Ovary (tissue), 9 donors: Measurements from ENCODE around the gene NCK2. TPM values are rescaled to one million over a fixed set of nuclear protein-coding genes. Genes with fewer than 3 reads are reported as not detected.

Experiments used
- DNase-seq, 5 donors: peaks; one replicate each; pipeline ENCODE4 v3.0.0-alpha.2; 2019 to 2020
- H3K27ac ChIP-seq, 2 donors: fragments of 200-600 bp; one replicate each; pipeline versions ENCODE4 v1.5.1 to v1.8.0; 2019 to 2022
- H3K27me3 ChIP-seq: fragments of 200-600 bp; one replicate; pipeline ENCODE4 v1.8.0; 2022
- H3K36me3 ChIP-seq: fragments of 200-600 bp; sonication (generic); one replicate; pipeline ENCODE4 v1.5.1; 2019
- H3K4me1 ChIP-seq: one replicate; pipeline ENCODE4 v1.8.1; 2013; ENCODE audit warnings: mild to moderate bottlenecking, moderate library complexity; ENCODE audit not compliant: insufficient read depth
- H3K4me3 ChIP-seq: fragments of 200-600 bp; sonication (generic); one replicate; pipeline ENCODE4 v1.5.1; 2017
- H3K9me3 ChIP-seq, 2 donors: fragments of 200-600 bp in 1 of 2; sonication (generic) in 1 of 2; one replicate each; pipeline versions ENCODE4 v1.5.1 to v1.8.1; 2013 to 2019; ENCODE audit warnings: mild to moderate bottlenecking in 1 of 2, moderate library complexity in 1 of 2
- CTCF ChIP-seq, 3 donors: fragments of 450-650 bp in 2 of 3; fragments of 200-600 bp in 1 of 3; IDR thresholded peaks; one replicate each; pipeline versions ENCODE4 v1.5.1 to v1.8.0; 2016 to 2022; ENCODE audit warnings: antibody characterized with exemption in 3 of 3, mild to moderate bottlenecking in 1 of 3
- EP300 ChIP-seq: sonication (generic); formaldehyde crosslinking; IDR thresholded peaks from one replicate; pipeline ENCODE4 v1.6.1; 2017; ENCODE audit warnings: antibody characterized with exemption
- POLR2A ChIP-seq: fragments of 450-650 bp; IDR thresholded peaks from one replicate; pipeline ENCODE4 v1.6.1; 2017; ENCODE audit warnings: antibody characterized with exemption, mild to moderate bottlenecking, moderate library complexity
- WGBS, 3 donors: extraction: QIAGEN DNeasy Blood & Tissue Kit in 1 of 3; methylation state at CpG; one replicate each; pipeline versions ENCODE4 v1.1.5 to v1.1.7; 2013 to 2017; 5-methylcytosine and 5-hydroxymethylcytosine counted together
- intact Hi-C, 4 donors: fragments of 100-400 bp; cut with DNase I; formaldehyde crosslinking; loops; one replicate each; pipeline versions ENCODE4 v1.11.0 to v1.15.1; 2022 to 2023
- polyA plus RNA-seq, 2 donors: library from polyadenylated mRNA; stranded (reverse); fragments of 200-250 nt in 1 of 2; fragments of 350-450 nt in 1 of 2; fragmentation: Illumina TruSeq in 1 of 2; extraction: RNeasy Lipid Tissue Mini Kit (QIAGEN cat#74804) in 1 of 2; gene quantifications; one replicate each; pipeline ENCODE4 v1.2.3, GENCODE V29; 2013 to 2014
- total RNA-seq, 7 donors: library from RNA; depleted of rRNA in 2 of 7; stranded (reverse); fragments of >200 nt in 2 of 7; fragmentation: NEBNext Ultra II Directional in 3 of 7; extraction: Animal tissue kit (Norgen Biotek cat#: 25700) in 3 of 7; gene quantifications; one replicate each; pipeline versions ENCODE4 v1.1.0 to v1.2.4, GENCODE V29; 2016 to 2023
- donor health status: DM: no; HTN: no; CAD: no; lungs with moderate emphysema.
- donor health status: DM: no; HTN: no; CAD: no.
- donor health status: Bipolar disorder and iron deficiency.
- donor health status: DM: yes; HTN: yes; CAD: no.
- donor health status: DM: no; HTN: no; CAD: no.
- donor health status: DM: yes; HTN: yes; CAD: no.

Gene NCK2
- total and polyA plus RNA-seq, 9 donors, result 16.7 to 42.9 (median 31.2) TPM

GRCh38 chr2:105760191-105760590, 15.5 kb downstream of the NCK2 start:
- Histone ChIP-seq H3K27me3 (no peaks in the 10 kb centered on the region), H3K4me1 (peaks cover 25% of the 10 kb centered on the region), H3K4me3 (no peak overlapping the region), H3K9me3 (no peaks in the 10 kb centered on the region), H3K36me3 (no peaks in the 10 kb centered on the region), H3K27ac (no peak overlapping the region)
- 87 to 96% (median 94%) methylated on average over 8 of the region's 8 CpGs for WGBS, 3 donors
- DNase-seq, result no peak
- no peak for TF ChIP-seq CTCF (IDR thresholded peaks at IDR 0.05)
- TF ChIP-seq EP300, result no peak
- no peak for TF ChIP-seq POLR2A
- intact Hi-C loops, result no loop called here

GRCh38 chr2:105760639-105761337, 16.1 kb downstream of the NCK2 start:
- H3K27ac ChIP-seq, result no peak overlapping the region
- H3K9me3 ChIP-seq, result no peaks in the 10 kb centered on the region
- no peak for TF ChIP-seq POLR2A
- no peak for TF ChIP-seq CTCF (IDR thresholded peaks at IDR 0.05)
- no peak for TF ChIP-seq EP300
- no peak for DNase-seq
- 92 to 94% (median 93%) methylated on average over 12 of the region's 12 CpGs for WGBS, 3 donors
- peaks cover 22% of the 10 kb centered on the region for H3K4me1 ChIP-seq
- no peak overlapping the region for H3K4me3 ChIP-seq
- no peaks in the 10 kb centered on the region for H3K27me3 ChIP-seq
- H3K36me3 ChIP-seq, result no peaks in the 10 kb centered on the region
- intact Hi-C loops, result no loop called here

DNA sequence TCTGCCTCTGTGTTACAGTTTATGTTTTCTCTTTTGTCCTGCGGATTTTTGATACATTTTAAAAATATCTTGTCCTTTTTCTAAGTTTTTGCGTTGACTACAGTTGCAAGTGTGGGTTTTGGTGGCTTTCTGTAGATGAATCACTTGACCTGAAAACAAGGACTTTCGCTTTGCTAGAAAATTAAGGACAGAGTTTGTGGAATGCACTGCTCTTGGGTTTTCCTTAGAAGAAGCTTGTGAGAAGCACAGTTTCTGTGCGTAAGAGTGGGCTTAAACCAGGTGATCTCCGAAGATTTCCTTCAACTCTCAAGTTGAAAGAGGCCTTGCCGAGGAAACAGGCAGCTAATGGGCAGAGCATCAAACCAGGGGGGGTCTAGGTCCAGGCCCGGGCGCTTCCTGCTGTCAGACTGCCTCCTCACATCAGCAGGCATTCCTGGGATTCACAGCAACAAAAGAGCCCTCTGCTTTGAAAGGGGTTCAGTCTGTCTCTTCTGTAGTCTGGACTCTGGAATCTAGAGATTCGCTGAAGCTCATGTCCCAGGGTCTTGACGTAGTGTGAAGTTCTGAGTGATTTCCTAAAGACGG, 17.3 kb downstream of the NCK2 start:
- intact Hi-C loops, result no loop called here
- 67 to 72% (median 67%) methylated on average over 11 of the region's 11 CpGs for WGBS, 3 donors

DNA sequence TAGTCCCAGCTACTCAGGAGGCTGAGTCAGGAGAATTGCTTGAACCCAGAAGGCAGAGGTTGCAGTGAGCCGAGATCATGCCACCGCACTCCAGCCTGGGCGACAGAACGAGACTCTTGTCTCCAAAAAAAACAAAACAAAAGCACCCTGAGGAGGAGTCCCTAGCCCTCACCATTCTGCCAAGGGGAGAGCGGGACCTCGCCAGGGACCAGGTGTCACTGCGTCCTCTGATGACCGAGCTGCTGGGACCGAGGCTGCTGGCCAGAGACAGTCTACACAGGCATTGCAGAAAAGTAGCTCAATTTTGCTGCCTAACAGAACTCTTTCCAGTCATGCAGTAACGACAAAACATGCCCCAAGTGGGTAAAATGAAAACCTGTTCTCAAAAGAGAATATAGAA, 18.4 kb downstream of the NCK2 start:
- no peak for TF ChIP-seq EP300
- TF ChIP-seq POLR2A, result no peak
- no peak for TF ChIP-seq CTCF (IDR thresholded peaks at IDR 0.05)
- peaks cover 20% of the 10 kb centered on the region for H3K4me1 ChIP-seq
- no peak overlapping the region for H3K4me3 ChIP-seq
- no peaks in the 10 kb centered on the region for H3K27me3 ChIP-seq
- H3K36me3 ChIP-seq, result no peaks in the 10 kb centered on the region
- DNase-seq, result no peak
- no peak overlapping the region for H3K27ac ChIP-seq
- no peaks in the 10 kb centered on the region for H3K9me3 ChIP-seq
- intact Hi-C loops, result no loop called here
- WGBS, 3 donors, result 78 to 84% (median 83%) methylated on average over 10 of the region's 10 CpGs

More for the DNA sequence above, 17.3 kb downstream of the NCK2 start:
- peaks cover 20% of the 10 kb centered on the region for H3K4me1 ChIP-seq
- TF ChIP-seq EP300 (no peak), POLR2A (no peak), CTCF (IDR thresholded peaks at IDR 0.05) (no peak)
- no peak overlapping the region for H3K27ac ChIP-seq
- no peak overlapping the region for H3K4me3 ChIP-seq
- H3K36me3 ChIP-seq, result no peaks in the 10 kb centered on the region
- DNase-seq, result no peak
- no peaks in the 10 kb centered on the region for H3K9me3 ChIP-seq
- H3K27me3 ChIP-seq, result no peaks in the 10 kb centered on the region
